ENCODE results near the gene NRARP.
A peak's percentile ranks its signal among the peaks of the same experiment; 100 is the strongest.
"Not testable (repeated sequence)": the region's sequence is repeated elsewhere in the genome, so short reads cannot be mapped to it uniquely, and the experiment has no call there.

The NRARP gene

GRCh38 chr9:137262173-137262908, 39.7 kb downstream of the NRARP start:
- not testable (repeated sequence) for H3K9me3 ChIP-seq (ENCODE audit: control insufficient read depth in 5 of 5, low read length in 5 of 5); H3K27ac ChIP-seq (ENCODE audit: low read depth, low read length); H3K9ac ChIP-seq (ENCODE audit: low read length in 5 of 5); H3K4me1 ChIP-seq (ENCODE audit: control insufficient read depth in 5 of 5, insufficient read depth in 5 of 5, low read length in 5 of 5); H3K27me3 ChIP-seq (ENCODE audit: control insufficient read depth in 5 of 5, insufficient read depth in 4 of 5, low read length in 5 of 5); H3K4me3 ChIP-seq (ENCODE audit: low read depth in 1 of 5, low read length in 5 of 5)
- H3K36me3 ChIP-seq (ENCODE audit: control insufficient read depth in 5 of 5, insufficient read depth in 5 of 5, low read length in 5 of 5): peaks cover 0 to 46% (median 43%) of the 10 kb centered on the region in 5 donors

GRCh38 chr9:137256856-137257255, 45.2 kb downstream of the NRARP start:
- Histone ChIP-seq H3K9ac (ENCODE audit: low read length in 5 of 5) (peak overlapping the region in 3 of 5 donors; percentile 26 to 94 (median 39)), H3K4me3 (ENCODE audit: low read depth in 1 of 5, low read length in 5 of 5) (peak overlapping the region in 4 of 5 donors; percentile 81 to 95 (median 87)), H3K27ac (ENCODE audit: low read depth, low read length) (no peak overlapping the region), H3K9me3 (ENCODE audit: control insufficient read depth in 5 of 5, low read length in 5 of 5) (no peaks in the 10 kb centered on the region), H3K36me3 (ENCODE audit: control insufficient read depth in 5 of 5, insufficient read depth in 5 of 5, low read length in 5 of 5) (peaks cover 0 to 19% (median 17%) of the 10 kb centered on the region in 5 donors), H3K4me1 (ENCODE audit: control insufficient read depth in 5 of 5, insufficient read depth in 5 of 5, low read length in 5 of 5) (peaks cover 7 to 32% (median 30%) of the 10 kb centered on the region in 5 donors), H3K27me3 (ENCODE audit: control insufficient read depth in 5 of 5, insufficient read depth in 4 of 5, low read length in 5 of 5) (no peaks in the 10 kb centered on the region)

- Histone ChIP-seq H3K27me3 (ENCODE audit: control insufficient read depth in 5 of 5, insufficient read depth in 4 of 5, low read length in 5 of 5) (no peaks in the 10 kb centered on the region), H3K9me3 (ENCODE audit: control insufficient read depth in 5 of 5, low read length in 5 of 5) (no peaks in the 10 kb centered on the region), H3K9ac (ENCODE audit: low read length in 5 of 5) (peak overlapping the region in 2 of 5 donors; percentile 88 to 94), H3K4me3 (ENCODE audit: low read depth in 1 of 5, low read length in 5 of 5) (peak overlapping the region; percentile 81 to 98 (median 91)), H3K36me3 (ENCODE audit: control insufficient read depth in 5 of 5, insufficient read depth in 5 of 5, low read length in 5 of 5) (peaks cover 0 to 19% (median 17%) of the 10 kb centered on the region in 5 donors), H3K4me1 (ENCODE audit: control insufficient read depth in 5 of 5, insufficient read depth in 5 of 5, low read length in 5 of 5) (peaks cover 7 to 32% (median 30%) of the 10 kb centered on the region in 5 donors), H3K27ac (ENCODE audit: low read depth, low read length) (no peak overlapping the region)
These were observed 45.7 kb downstream of the NRARP start for GRCh38 chr9:137256362-137256761.

GRCh38 chr9:137255448-137256114, 46.5 kb downstream of the NRARP start:
- no peaks in the 10 kb centered on the region for H3K9me3 ChIP-seq (ENCODE audit: control insufficient read depth in 5 of 5, low read length in 5 of 5)
- H3K27me3 ChIP-seq (ENCODE audit: control insufficient read depth in 5 of 5, insufficient read depth in 4 of 5, low read length in 5 of 5): no peaks in the 10 kb centered on the region
- peaks cover 7 to 37% (median 32%) of the 10 kb centered on the region in 5 donors for H3K4me1 ChIP-seq (ENCODE audit: control insufficient read depth in 5 of 5, insufficient read depth in 5 of 5, low read length in 5 of 5)
- H3K4me3 ChIP-seq (ENCODE audit: low read depth in 1 of 5, low read length in 5 of 5): peak overlapping the region; percentile 81 to 98 (median 91)
- H3K36me3 ChIP-seq (ENCODE audit: control insufficient read depth in 5 of 5, insufficient read depth in 5 of 5, low read length in 5 of 5): peaks cover 0 to 19% (median 17%) of the 10 kb centered on the region in 5 donors
- peak overlapping the region; percentile 28 to 94 (median 83) for H3K9ac ChIP-seq (ENCODE audit: low read length in 5 of 5)
- H3K27ac ChIP-seq (ENCODE audit: low read depth, low read length): peak overlapping the region; percentile 54

GRCh38 chr9:137254624-137255447, 47.2 kb downstream of the NRARP start, which contains the start of gene NELFB:
TSS of gene NELFB (plus strand) at chr9:137255327.
- no peaks in the 10 kb centered on the region for H3K27me3 ChIP-seq (ENCODE audit: control insufficient read depth in 5 of 5, insufficient read depth in 4 of 5, low read length in 5 of 5)
- H3K9ac ChIP-seq (ENCODE audit: low read length in 5 of 5): peak within 1 kb of the TSS; percentile 28 to 94 (median 83)
- peak within 1 kb of the TSS; percentile 62 for H3K27ac ChIP-seq (ENCODE audit: low read depth, low read length)
- H3K4me3 ChIP-seq (ENCODE audit: low read depth in 1 of 5, low read length in 5 of 5): peak within 1 kb of the TSS; percentile 81 to 98 (median 91)
- peaks cover 0 to 19% (median 17%) of the 10 kb centered on the region in 5 donors for H3K36me3 ChIP-seq (ENCODE audit: control insufficient read depth in 5 of 5, insufficient read depth in 5 of 5, low read length in 5 of 5)
- peaks cover 7 to 45% (median 38%) of the 10 kb centered on the region in 5 donors for H3K4me1 ChIP-seq (ENCODE audit: control insufficient read depth in 5 of 5, insufficient read depth in 5 of 5, low read length in 5 of 5)
- no peaks in the 10 kb centered on the region for H3K9me3 ChIP-seq (ENCODE audit: control insufficient read depth in 5 of 5, low read length in 5 of 5)

GRCh38 chr9:137253717-137254623, 48.1 kb downstream of the NRARP start:
- H3K4me3 ChIP-seq (ENCODE audit: low read depth in 1 of 5, low read length in 5 of 5): peak overlapping the region; percentile 50 to 95 (median 81)
- peak overlapping the region; percentile 62 for H3K27ac ChIP-seq (ENCODE audit: low read depth, low read length)
- peaks cover 7 to 45% (median 38%) of the 10 kb centered on the region in 5 donors for H3K4me1 ChIP-seq (ENCODE audit: control insufficient read depth in 5 of 5, insufficient read depth in 5 of 5, low read length in 5 of 5)
- no peaks in the 10 kb centered on the region for H3K9me3 ChIP-seq (ENCODE audit: control insufficient read depth in 5 of 5, low read length in 5 of 5)
- no peaks in the 10 kb centered on the region for H3K27me3 ChIP-seq (ENCODE audit: control insufficient read depth in 5 of 5, insufficient read depth in 4 of 5, low read length in 5 of 5)
- H3K9ac ChIP-seq (ENCODE audit: low read length in 5 of 5): peak overlapping the region in 4 of 5 donors; percentile 68 to 85 (median 80)
- H3K36me3 ChIP-seq (ENCODE audit: control insufficient read depth in 5 of 5, insufficient read depth in 5 of 5, low read length in 5 of 5): peaks cover 0 to 15% (median 13%) of the 10 kb centered on the region in 5 donors

GRCh38 chr9:137252555-137253506, 49.2 kb downstream of the NRARP start:
- peaks cover 7 to 47% (median 38%) of the 10 kb centered on the region in 5 donors for H3K4me1 ChIP-seq (ENCODE audit: control insufficient read depth in 5 of 5, insufficient read depth in 5 of 5, low read length in 5 of 5)
- no peak overlapping the region for H3K4me3 ChIP-seq (ENCODE audit: low read depth in 1 of 5, low read length in 5 of 5)
- no peaks in the 10 kb centered on the region for H3K27me3 ChIP-seq (ENCODE audit: control insufficient read depth in 5 of 5, insufficient read depth in 4 of 5, low read length in 5 of 5)
- no peak overlapping the region for H3K27ac ChIP-seq (ENCODE audit: low read depth, low read length)
- H3K36me3 ChIP-seq (ENCODE audit: control insufficient read depth in 5 of 5, insufficient read depth in 5 of 5, low read length in 5 of 5): peaks cover 0 to 11% (median 6%) of the 10 kb centered on the region in 5 donors
- no peak overlapping the region for H3K9ac ChIP-seq (ENCODE audit: low read length in 5 of 5)
- H3K9me3 ChIP-seq (ENCODE audit: control insufficient read depth in 5 of 5, low read length in 5 of 5): no peaks in the 10 kb centered on the region

GRCh38 chr9:137251490-137252268, 50.4 kb downstream of the NRARP start:
- Histone ChIP-seq H3K36me3 (ENCODE audit: control insufficient read depth in 5 of 5, insufficient read depth in 5 of 5, low read length in 5 of 5) (peaks cover 0 to 6% (median 2%) of the 10 kb centered on the region in 5 donors), H3K9ac (ENCODE audit: low read length in 5 of 5) (no peak overlapping the region), H3K9me3 (ENCODE audit: control insufficient read depth in 5 of 5, low read length in 5 of 5) (no peaks in the 10 kb centered on the region), H3K4me3 (ENCODE audit: low read depth in 1 of 5, low read length in 5 of 5) (no peak overlapping the region), H3K27ac (ENCODE audit: low read depth, low read length) (no peak overlapping the region), H3K4me1 (ENCODE audit: control insufficient read depth in 5 of 5, insufficient read depth in 5 of 5, low read length in 5 of 5) (peaks cover 6 to 51% (median 37%) of the 10 kb centered on the region in 5 donors), H3K27me3 (ENCODE audit: control insufficient read depth in 5 of 5, insufficient read depth in 4 of 5, low read length in 5 of 5) (no peaks in the 10 kb centered on the region)

Measured in subcutaneous abdominal adipose tissue (tissue), 5 donors.